ENCODE data around the gene GSTM4.
A peak's percentile ranks its signal among the peaks of the same experiment; 100 is the strongest.

GSTM4 gene

DNA sequence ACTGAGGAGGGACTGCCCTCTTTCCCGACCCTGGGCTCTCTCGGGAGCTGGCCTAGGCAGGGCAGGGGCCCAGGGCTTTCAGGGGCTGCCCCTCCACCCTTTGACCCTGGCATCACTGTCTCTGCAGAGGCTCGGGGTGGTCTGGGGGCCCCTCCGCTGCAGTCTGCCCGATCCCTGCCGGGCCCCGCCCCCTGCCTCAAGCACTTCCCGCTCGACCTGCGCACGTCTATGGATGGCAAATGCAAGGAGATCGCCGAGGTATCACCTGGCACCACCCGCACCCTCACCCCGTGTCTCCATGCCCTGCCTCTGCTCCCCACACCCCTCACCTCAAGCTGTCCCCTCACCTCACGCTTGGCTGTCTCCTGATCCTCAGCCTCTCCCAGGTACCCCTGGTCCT, 30.7 kb upstream of the GSTM4 start:
- no peak for DNase-seq

DNA sequence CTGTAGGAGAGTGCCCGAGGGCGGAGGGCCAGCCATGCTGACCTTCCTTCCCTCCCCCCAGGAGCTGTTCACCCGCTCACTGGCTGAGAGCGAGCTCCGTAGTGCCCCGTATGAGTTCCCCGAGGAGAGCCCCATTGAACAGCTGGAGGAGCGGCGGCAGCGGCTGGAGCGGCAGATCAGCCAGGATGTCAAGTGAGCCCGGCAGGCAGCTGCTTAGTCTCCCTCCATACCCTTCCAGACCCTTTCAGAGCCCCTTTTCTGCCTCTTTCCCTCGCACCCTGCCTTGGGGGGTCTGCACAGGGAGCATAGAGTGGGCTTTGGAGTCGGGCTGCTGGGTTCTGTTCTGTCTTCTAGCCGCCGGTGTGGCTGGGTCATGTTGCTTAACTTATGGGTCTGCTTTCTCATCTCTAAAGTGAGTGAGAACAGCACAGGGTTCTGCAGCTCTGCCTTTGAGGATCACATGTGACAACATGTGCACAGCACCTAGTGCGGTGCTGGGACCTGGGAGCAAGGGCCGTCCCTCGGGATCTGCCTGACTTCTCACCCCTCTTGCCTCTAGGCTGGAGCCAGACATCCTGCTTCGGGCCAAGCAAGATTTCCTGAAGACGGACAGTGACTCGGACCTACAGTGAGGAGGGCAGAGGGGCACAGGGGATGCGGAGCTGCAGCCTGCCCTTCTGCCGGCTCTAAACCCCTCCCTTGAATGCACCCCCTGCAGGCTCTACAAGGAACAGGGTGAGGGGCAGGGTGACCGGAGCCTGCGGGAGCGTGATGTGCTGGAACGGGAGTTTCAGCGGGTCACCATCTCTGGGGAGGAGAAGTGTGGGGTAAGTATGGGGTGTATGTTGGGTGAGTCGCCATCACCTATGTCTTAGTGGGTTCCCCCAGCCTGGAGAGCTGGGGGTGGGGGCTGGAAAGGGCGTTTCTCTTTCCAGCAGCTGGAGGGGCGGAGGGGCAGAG, 30.0 kb upstream of the GSTM4 start:
- DNase-seq, result no peak

DNA sequence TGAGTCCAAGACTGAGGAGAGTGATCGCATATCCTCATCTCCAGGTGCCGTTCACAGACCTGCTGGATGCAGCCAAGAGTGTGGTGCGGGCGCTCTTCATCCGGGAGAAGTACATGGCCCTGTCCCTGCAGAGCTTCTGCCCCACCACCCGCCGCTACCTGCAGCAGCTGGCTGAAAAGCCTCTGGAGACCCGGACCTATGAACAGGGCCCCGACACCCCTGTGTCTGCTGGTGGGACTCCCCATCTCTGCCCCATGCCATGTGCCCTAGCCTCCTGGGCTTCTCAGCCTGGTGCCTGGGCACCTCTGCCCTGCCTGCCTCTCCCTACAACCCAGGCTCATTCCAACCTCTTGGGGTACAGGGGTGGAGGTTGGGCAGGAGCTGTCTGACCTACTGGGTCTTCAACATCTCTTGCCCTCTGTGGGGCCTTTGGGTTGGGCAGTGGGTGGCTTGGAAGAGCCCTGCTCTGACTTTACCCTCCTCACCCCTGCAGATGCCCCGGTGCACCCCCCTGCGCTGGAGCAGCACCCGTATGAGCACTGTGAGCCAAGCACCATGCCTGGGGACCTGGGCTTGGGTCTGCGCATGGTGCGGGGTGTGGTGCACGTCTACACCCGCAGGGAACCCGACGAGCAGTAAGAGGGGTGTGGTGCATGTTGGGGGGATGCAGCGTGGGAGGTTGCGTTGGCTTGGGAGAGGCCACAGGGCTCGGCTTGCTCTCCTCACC, 29.1 kb upstream of the GSTM4 start:
- DNase-seq, result no peak

DNA sequence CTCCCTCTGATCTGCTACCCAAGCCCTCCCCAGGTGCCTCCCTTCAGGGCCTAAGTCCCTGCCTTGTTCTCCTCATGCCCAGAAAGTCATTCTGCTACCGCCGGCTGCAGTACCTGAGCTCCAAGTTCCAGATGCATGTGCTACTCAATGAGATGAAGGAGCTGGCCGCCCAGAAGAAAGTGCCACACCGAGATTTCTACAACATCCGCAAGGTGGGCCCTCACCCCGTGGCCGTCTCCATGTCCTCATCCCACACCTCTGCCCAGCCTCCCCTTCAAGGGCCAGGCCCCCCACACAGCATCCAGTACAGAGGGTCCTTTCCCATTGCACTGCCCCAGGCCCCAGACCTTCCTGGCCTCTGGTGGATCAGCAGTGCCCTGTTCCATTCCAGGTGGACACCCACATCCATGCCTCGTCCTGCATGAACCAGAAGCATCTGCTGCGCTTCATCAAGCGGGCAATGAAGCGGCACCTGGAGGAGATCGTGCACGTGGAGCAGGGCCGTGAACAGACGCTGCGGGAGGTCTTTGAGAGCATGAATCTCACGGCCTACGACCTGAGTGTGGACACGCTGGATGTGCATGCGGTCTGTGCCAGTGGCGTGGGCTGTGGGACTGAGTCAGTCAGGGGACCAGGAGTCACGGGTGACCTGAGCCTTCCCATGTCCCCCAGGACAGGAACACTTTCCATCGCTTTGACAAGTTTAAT, 28.1 kb upstream of the GSTM4 start:
- DNase-seq, result no peak

DNA sequence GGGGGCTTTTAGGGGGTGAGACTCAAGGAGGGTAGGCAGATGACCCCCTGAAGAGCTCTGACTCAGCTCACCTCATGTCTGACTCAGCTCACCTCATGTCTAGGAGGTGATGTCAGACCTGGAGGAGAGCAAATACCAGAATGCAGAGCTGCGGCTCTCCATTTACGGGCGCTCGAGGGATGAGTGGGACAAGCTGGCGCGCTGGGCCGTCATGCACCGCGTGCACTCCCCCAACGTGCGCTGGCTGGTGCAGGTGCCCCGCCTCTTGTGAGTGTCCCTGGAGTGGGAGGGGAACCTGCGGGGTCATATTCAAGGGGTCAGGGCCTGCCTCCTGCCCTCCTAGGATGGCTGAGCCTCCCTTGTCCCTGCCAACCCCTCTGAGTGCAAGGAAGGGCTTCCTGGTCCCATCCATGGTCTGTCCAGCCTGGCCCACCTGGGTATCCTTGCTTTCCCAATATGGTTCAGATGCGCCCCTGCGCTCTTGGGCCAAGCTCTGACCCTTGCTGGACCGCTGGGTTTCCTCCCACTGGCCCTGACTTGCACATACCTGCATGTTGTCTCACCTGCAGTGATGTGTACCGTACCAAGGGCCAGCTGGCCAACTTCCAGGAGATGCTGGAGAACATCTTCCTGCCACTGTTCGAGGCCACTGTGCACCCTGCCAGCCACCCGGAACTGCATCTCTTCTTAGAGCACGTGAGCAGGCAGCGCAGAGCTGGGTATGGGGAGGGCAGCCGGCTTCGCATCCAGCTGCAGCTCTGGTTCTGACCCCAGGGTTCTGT, 27.2 kb upstream of the GSTM4 start:
- no peak for DNase-seq

DNA sequence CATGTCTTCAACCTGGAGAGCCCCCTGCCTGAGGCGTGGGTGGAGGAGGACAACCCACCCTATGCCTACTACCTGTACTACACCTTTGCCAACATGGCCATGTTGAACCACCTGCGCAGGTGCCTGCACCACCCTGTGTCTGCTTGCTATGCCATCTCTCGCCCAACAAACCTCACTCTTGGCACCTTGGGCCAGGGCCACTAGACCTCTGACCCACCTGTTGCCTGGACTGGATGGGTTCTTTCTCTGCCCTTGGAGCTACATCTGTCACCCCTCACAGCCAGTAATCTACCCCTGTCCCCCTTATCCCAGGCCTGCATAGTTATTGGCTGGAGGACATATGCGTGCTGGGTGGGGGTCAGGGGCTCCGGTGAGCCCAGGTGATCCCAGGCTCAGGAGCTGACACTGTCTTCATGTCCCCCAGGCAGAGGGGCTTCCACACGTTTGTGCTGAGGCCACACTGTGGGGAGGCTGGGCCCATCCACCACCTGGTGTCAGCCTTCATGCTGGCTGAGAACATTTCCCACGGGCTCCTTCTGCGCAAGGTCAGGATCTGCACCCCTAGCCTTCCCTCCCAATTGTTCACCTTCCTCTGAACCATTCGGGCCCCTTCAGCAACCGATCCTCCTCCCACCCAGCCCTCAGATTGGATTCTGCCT, 26.4 kb upstream of the GSTM4 start:
- DNase-seq, result no peak

DNA sequence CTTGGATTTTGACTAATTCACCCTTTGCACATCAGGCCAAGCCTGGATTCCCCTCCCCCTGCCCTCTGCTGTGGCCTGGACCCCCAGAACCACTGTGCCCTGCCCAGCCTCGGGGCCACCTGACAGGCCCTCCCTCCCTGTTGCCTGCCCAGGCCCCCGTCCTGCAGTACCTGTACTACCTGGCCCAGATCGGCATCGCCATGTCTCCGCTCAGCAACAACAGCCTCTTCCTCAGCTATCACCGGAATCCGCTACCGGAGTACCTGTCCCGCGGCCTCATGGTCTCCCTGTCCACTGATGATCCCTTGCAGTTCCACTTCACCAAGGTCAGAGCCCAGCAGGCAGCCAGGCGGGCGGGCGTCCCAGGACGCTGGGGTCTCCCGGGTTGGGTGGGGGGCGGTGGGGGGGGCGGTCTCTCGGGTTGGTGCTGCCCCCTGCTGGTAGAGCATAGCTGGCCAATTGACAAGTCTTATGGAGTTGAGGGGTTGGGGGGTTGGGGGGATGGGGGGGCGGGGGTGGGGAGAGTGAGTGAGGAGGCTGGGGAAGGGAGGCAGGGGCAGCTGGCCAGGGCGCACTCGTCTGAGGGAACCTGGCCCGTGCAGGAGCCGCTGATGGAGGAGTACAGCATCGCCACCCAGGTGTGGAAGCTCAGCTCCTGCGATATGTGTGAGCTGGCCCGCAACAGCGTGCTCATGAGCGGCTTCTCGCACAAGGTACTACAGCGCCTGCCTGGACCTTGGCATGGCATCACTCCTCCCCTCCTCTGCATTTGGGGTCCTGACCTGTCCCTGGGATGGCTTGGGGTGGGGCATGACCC, 25.6 kb upstream of the GSTM4 start:
- peak; percentile 48 for DNase-seq

DNA sequence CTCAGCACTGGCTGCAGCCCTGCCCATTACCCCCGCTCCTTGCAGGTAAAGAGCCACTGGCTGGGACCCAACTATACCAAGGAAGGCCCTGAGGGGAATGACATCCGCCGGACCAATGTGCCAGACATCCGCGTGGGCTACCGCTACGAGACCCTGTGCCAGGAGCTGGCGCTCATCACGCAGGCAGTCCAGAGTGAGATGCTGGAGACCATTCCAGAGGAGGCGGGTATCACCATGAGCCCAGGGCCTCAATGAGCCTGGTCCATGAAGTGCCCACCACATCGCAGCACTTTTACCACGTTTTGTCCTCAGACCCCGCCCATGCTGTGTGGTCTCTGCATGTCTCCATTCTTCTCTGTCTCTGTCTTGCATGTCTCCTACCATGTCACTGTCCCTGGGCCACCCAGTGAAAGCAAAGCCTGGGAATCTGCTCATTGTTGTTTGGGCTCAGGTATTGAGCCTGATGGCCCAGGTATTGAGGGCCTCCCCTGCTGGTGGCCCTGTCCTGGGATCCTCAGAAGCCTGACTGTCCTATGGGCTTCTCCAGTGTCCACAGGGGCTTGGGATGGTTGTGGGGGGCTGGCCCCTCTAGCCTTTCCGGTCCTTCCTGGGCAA, 24.9 kb upstream of the GSTM4 start:
- no peak for DNase-seq

DNA sequence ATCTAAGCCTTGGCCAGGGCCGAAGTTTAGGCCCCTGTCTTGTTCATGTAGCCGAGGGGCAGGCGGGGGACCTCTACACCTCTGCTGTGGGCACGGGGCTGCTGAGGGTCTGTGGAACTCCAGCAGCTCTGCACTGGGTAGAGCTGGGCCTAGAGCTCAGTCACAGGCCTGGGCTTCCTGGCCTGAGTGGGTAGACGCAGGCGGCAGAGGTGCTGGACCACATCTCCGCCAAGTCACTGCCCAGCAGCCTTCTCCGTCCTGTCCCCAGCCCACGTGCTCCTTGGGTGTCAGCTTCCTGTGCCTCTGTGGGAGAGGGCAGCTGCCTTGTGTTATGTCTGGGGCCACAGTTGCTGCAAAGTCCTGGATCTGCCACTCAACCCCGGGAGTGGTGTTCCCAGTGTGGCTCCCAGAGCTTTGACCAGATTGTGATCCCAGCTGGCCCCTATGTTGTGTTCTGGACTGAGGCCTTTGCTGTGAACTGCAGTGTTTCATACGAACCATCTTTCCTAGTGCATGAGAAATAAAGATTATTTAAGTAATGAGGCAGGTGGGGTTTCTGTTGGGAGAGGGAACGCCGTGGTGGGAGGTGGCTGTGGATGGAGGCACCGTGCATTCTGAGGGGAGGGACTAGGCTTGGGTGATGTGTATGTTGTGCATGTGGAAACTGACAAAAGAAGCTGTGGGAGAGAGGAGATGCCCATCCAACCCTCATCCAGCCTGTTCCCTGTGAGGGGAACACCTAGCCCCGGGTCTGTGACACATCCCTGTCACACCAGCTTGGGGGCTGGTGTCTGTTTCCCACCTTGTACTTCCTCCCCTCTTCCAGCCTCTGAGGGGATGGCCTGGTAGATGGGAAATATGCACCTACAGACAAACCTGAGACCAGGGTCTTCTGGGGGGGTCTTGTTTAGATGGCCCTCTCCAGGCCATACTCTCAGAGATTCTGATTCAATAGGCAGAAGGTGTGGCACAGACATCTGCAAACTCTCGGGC, 24.1 kb upstream of the GSTM4 start:
- DNase-seq, result no peak

DNA sequence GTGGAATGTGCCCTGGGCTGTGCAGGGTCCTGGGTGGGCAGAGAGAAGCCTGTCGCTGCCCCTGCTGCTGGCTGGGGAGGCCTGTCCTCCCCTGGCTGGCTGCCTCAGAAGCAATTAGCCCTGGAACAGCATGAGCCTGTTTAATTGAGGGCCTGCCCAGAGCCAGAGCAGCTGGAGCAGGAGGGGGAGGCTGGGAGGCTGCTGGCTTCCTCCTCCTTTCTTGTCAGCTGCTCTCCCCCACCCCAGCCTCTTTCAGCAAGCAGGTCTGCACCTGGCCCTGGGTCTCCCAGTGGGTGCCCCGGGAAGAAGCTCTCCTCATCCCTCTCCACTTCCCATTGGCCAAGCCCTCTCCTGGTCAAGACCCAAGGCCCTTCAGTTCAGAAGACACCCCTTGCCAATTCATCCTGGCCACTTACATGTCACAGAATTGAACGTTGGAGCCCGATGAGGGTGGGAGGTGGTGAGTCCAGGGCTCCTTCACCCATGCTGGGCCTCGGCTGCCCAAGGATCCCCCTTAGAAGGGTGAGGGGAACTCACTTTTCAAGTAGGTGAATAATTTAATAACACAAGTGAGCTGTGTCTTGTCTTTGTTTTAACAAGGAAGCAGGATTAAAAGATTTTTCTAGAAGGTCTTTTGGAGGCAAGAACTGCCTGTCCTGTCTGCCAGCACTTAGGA, 23.1 kb upstream of the GSTM4 start:
- no peak for DNase-seq

DNA sequence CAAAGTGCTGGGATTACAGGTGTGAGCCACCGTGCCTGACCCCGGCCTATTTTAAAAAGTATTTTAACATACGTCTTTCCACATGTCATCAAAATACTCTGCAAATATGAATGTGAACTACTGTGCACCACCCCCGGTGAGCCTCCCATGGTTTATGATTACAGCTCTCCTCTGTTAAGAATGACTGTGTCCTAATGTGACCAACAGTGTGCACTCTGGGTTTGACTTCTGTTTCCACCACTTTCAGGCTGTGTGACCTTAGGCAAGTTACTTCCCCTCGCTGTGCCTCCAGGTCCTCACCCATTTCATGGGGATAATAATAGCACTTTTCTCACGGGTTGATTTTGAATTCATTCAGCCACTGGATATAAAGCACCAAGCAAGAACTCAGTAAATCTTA, 21.6 kb upstream of the GSTM4 start:
- DNase-seq, result no peak

DNA sequence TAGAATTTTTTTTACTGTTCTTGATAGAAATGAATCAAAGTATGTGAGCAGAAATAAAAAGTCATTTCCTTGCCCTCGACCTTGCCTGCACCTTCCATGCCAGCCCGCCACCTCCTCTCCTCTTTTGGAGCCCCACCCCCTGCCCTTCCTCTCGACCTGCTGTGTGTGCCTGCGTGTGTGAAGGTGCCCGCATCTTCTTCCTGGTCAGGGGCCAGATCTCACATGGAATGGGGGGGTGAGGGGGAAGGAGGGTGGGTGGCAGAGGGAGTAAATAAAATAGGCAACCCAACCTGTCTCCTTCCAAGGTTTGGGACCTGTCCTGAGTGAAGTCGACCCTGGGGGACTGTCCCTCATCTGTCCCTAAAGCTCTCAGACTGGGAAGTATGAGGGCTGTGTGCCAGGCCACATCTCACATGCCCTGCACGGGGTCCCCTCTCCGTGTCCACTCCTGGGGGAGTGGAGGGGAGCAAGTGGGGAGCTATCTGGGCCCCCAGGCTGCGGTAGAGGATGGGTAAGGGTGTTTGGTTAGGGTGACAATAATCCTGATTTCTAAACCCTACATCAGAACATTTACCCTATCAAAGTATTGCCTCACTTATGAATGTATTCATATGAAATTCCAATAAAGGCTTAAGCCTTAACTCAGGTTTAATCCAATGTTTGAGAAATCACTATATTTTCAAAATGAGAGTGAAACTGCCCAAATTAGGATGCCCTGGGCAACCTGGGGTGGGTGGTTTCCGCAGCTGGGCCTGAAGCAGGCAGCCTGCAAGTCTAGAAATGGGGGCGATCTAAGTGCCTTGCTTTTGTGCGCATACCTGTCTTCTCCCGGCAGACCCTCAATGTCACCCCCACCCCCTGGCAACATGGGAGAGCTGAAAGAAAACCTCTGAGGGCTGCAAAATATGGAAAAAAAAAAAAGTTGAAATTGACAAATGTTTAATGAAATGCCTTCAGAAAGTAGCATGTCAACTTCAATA, 20.8 kb upstream of the GSTM4 start:
- DNase-seq, result no peak

DNA sequence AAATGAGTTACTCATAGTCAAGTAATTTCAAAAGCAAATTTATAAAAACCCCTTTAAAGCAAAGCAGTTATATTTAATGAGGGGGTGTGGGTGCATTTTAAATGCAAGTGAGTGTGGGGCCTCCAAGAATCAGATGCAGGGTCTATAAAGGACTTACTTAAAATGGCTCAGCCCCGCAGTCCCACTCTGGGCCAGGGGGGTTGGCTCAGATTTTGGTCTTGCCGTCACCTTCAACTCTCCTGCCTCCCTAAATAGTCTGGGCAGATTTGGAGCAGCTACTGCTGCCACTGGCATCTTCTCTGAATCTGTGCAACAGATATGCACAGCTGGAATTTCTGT, 20.1 kb upstream of the GSTM4 start:
- no peak for DNase-seq

DNA sequence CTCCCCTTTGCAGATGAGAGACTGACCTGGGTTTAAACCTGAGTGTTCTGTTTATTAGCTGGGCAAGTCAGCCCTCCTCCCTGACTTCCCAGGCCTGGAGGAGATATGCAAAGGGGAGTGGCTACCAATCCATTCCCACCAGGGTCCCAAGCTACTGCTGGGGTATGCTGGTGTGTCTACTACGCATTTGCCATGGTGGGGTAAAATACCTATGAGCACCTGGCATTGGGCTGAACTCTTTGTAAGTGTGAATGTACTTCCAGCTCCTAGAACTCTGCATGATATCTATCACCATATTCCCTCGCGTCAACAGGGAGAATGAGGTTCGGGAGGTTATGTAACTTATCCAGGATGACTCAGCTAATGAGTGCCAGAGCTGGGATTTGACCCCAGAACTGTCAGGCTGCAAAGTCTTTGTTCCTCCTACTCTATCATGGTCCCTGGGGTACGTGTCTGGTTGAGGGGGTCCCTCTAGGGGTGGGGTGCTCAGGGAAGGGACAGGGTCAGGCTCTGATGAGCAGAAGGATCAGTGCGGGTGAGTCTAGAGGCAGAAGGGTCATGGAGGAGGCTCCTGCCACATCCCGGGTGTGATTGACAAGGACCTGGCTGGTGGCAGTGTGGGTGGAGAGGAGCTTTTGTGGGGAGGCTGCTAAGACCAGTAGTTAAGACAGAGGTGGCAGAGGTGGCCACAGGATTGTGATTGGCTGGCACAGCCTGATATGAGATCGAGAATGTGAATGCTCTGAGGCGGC, 19.5 kb upstream of the GSTM4 start:
- no peak for DNase-seq

DNA sequence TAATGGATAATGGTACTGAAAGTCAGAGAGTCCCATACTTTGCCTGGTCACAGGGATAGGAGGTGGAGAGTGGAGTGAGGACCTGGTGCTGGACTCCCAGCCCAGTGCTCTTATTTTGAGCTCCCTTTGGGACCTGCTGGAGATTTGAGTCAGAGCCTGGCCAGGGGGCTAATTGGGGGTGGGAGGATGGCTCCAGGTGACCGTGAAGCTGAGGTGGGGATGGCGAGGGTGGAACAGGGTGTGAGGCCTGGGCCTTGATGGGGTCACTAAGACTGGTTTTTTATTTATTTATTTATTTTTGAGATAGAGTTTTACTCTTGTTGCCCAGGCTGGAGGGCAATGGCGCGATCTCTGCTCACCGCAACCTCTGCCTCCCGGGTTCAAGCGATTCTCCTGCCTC, 18.5 kb upstream of the GSTM4 start:
- no peak for DNase-seq

DNA sequence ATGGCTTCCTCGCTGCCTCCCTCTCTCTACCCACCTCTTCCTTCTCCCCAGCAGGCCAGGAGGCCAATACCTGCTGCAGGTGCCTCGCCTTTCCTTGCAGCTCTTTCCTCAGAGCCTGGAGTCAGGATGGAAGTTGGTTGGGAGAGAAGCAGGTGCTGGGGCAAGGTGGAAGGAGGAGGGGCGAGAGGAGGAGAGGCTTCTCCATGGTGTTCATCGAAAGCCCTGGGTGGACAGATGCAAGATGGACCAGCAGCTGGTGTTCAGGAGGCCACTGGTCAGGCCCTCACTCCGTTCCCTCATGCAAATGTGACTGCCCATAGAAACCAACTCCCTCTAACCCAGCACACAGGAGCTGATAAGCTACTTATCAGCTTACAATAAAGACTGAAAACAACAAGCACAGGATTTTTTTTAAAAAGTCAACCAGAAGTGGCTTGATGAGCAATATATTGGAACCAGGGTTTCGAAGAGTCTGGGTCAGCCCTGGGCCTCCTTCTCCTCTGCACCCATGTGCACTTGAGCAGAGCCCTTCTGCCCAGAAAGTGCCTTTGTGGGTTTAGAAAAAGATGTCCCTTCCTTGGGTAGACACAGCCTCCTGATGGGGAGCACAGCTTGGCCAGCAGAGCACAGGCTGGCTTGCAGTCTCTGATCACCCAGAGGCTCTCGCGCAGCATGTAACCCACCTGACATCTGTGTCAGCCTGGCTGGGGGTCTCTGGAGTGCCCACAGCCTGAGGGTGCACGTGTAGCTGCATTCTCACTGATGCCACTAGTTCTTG, 16.6 kb upstream of the GSTM4 start:
- DNase-seq, result no peak

Measured in stimulated activated CD4-positive, alpha-beta T cell treated with anti-CD3 and anti-CD28 coated beads, Interleukin-4, amount 100 ng/mL, for 1 hour (primary cell).